H1 (cell line): ENCODE measurements around the gene IFNAR2. TPM values are rescaled to one million over a fixed set of nuclear protein-coding genes. Genes with fewer than 3 reads are reported as not detected.

Experiments
- CTCF ChIA-PET: fragments of 300-600 bp; sonication (Branson Sonifier 250); formaldehyde crosslinking; loops from one replicate; lab custom pipeline; 2021; ENCODE audit not compliant: partially characterized antibody; lab: Charles Lee
- POLR2A ChIA-PET: fragments of 300-600 bp; sonication (Branson Sonifier 250); formaldehyde crosslinking; loops from one replicate; lab custom pipeline; 2021; ENCODE audit warnings: inconsistent platforms; ENCODE audit not compliant: partially characterized antibody; lab: Charles Lee
- DNase-seq, 2 experiments: peaks; one replicate each; pipeline versions ENCODE4 v3.0.0 to v3.0.0-alpha.2; 2010 to 2022; ENCODE audit warnings: low spot score in 2 of 2, low read depth in 1 of 2, mixed read lengths in 1 of 2
- FAIRE-seq: peaks from 2 replicates; lab custom pipeline; 2011; peaks lifted over from hg19 to GRCh38; lab: Jason Lieb, UNC
- H2AFZ ChIP-seq: 2 replicates; pipeline ENCODE4 v1.8.1; 2012; ENCODE audit warnings: low read length, inconsistent platforms
- H2AK5ac ChIP-seq: 2 replicates; pipeline ENCODE4 v1.6.1; 2013; ENCODE audit warnings: low read depth, low read length
- H2BK120ac ChIP-seq: replicated peaks from 2 replicates; pipeline ENCODE3; 2013; ENCODE audit warnings: low read depth, low read length, inconsistent platforms
- H2BK12ac ChIP-seq: 2 replicates; pipeline ENCODE4 v1.6.1; 2013; ENCODE audit warnings: low read depth, low read length
- H2BK15ac ChIP-seq: 2 replicates; pipeline ENCODE4 v1.6.1; 2013; ENCODE audit warnings: low read length
- H2BK20ac ChIP-seq: 2 replicates; pipeline ENCODE4 v1.6.1; 2013; ENCODE audit warnings: low read length
- H2BK5ac ChIP-seq: 2 replicates; pipeline ENCODE4 v1.6.1; 2013; ENCODE audit warnings: low read depth, low read length
- H3K14ac ChIP-seq: 2 replicates; pipeline ENCODE4 v1.6.1; 2013; ENCODE audit warnings: inconsistent platforms; ENCODE audit not compliant: insufficient read length
- H3K18ac ChIP-seq: 2 replicates; pipeline ENCODE4 v1.6.1; 2013; ENCODE audit warnings: low read length; ENCODE audit errors: extremely low read depth
- H3K23ac ChIP-seq: 2 replicates; pipeline ENCODE4 v1.6.1; 2013; ENCODE audit warnings: inconsistent platforms; ENCODE audit not compliant: insufficient read length
- H3K23me2 ChIP-seq: 2 replicates; pipeline ENCODE4 v1.6.1; 2013; ENCODE audit warnings: low read depth, low read length
- H3K27ac ChIP-seq: 2 replicates; pipeline ENCODE4 v1.6.1; 2011; ENCODE audit warnings: low read depth, low read length, inconsistent platforms
- H3K27me3 ChIP-seq, 4 experiments: replicated peaks in 1 of 4; 1 replicate in 1 of 4; 2 replicates in 3 of 4; pipeline versions ENCODE4 v1.6.1 to v1.8.1; 2011 to 2013; ENCODE audit warnings: low read length in 3 of 4, mild to moderate bottlenecking in 3 of 4, inconsistent platforms in 2 of 4, mixed read lengths in 2 of 4, moderate library complexity in 1 of 4; ENCODE audit not compliant: control insufficient read depth in 3 of 4, insufficient read depth in 3 of 4; ENCODE audit errors: extremely low read depth in 1 of 4
- H3K36me3 ChIP-seq, 4 experiments: 2 replicates each; pipeline versions ENCODE4 v1.6.1 to v1.8.1; 2011 to 2013; ENCODE audit warnings: mild to moderate bottlenecking in 4 of 4, low read length in 3 of 4, moderate library complexity in 2 of 4, control low read depth in 1 of 4, inconsistent platforms in 1 of 4; ENCODE audit not compliant: insufficient read depth in 4 of 4, control insufficient read depth in 2 of 4
- H3K4ac ChIP-seq: replicated peaks from 2 replicates; pipeline ENCODE3; 2013; ENCODE audit warnings: low read length, low read depth, mixed read lengths, inconsistent platforms; ENCODE audit not compliant: insufficient read length
- H3K4me1 ChIP-seq, 4 experiments: replicated peaks in 1 of 4; 1 replicate in 1 of 4; 2 replicates in 3 of 4; pipeline versions ENCODE4 v1.6.1 to v1.8.1; 2011 to 2013; ENCODE audit warnings: low read length in 3 of 4, inconsistent platforms in 2 of 4, mixed read lengths in 1 of 4; ENCODE audit not compliant: insufficient read depth in 4 of 4, control insufficient read depth in 3 of 4
- H3K4me2 ChIP-seq, 2 experiments: 2 replicates each; pipeline versions ENCODE4 v1.6.1 to v1.8.1; 2011 to 2013; ENCODE audit warnings: low read depth in 2 of 2, low read length in 2 of 2, control low read depth in 1 of 2, inconsistent platforms in 1 of 2, mild to moderate bottlenecking in 1 of 2; ENCODE audit not compliant: insufficient read depth in 1 of 2
- H3K4me3 ChIP-seq, 4 experiments: fragments of 200-600, 300-600 bp in 1 of 4; sonication (generic), shearing (Covaris generic), sonication (Bioruptor Twin) in 1 of 4; 2 replicates each; pipeline versions ENCODE4 v1.5.1 to v1.8.1; 2011 to 2016; ENCODE audit warnings: low read length in 4 of 4, low read depth in 3 of 4, control low read depth in 2 of 4, inconsistent platforms in 2 of 4, mild to moderate bottlenecking in 2 of 4, mixed read lengths in 1 of 4, moderate library complexity in 1 of 4; ENCODE audit not compliant: insufficient read depth in 2 of 4; ENCODE audit errors: extremely low read depth in 1 of 4
- H3K56ac ChIP-seq: replicated peaks from 2 replicates; pipeline ENCODE3; 2013; ENCODE audit warnings: low read depth, mild to moderate bottlenecking, mixed read lengths, low read length, inconsistent platforms; ENCODE audit not compliant: insufficient read length
- H3K79me1 ChIP-seq: 2 replicates; pipeline ENCODE4 v1.6.1; 2013; ENCODE audit warnings: low read depth, low read length, control low read depth
- H3K79me2 ChIP-seq, 2 experiments: 2 replicates each; pipeline versions ENCODE4 v1.6.1 to v1.8.1; 2012 to 2013; ENCODE audit warnings: low read length in 2 of 2, mild to moderate bottlenecking in 2 of 2, inconsistent platforms in 1 of 2; ENCODE audit not compliant: insufficient read depth in 2 of 2, control insufficient read depth in 1 of 2
- H3K9ac ChIP-seq, 4 experiments: replicated peaks in 1 of 4; 1 replicate in 1 of 4; 2 replicates in 3 of 4; pipeline versions ENCODE4 v1.6.1 to v1.8.1; 2011 to 2013; ENCODE audit warnings: low read depth in 3 of 4, low read length in 3 of 4, control low read depth in 2 of 4, mild to moderate bottlenecking in 2 of 4, moderate library complexity in 2 of 4, inconsistent platforms in 1 of 4; ENCODE audit errors: extremely low read depth in 1 of 4
- H3K9me3 ChIP-seq, 2 experiments: 2 replicates each; pipeline versions ENCODE4 v1.6.1 to v1.8.1; 2012 to 2013; ENCODE audit warnings: mild to moderate bottlenecking in 2 of 2, moderate library complexity in 2 of 2, control low read depth in 1 of 2, inconsistent platforms in 1 of 2, low read depth in 1 of 2, low read length in 1 of 2, mixed read lengths in 1 of 2; ENCODE audit not compliant: insufficient read depth in 2 of 2
- H4K20me1 ChIP-seq, 2 experiments: replicated peaks in 1 of 2; 2 replicates each; pipeline versions ENCODE3 to v1.8.1; 2011 to 2013; ENCODE audit warnings: inconsistent platforms in 2 of 2, low read length in 2 of 2, mild to moderate bottlenecking in 1 of 2; ENCODE audit not compliant: insufficient read depth in 2 of 2, control insufficient read depth in 1 of 2
- H4K5ac ChIP-seq: 2 replicates; pipeline ENCODE4 v1.6.1; 2013; ENCODE audit warnings: low read length, low read depth, mixed read lengths, inconsistent platforms; ENCODE audit not compliant: insufficient read length
- H4K8ac ChIP-seq: 2 replicates; pipeline ENCODE4 v1.8.0; 2013; ENCODE audit warnings: mild to moderate bottlenecking, moderate library complexity, low read length, inconsistent platforms; ENCODE audit not compliant: insufficient read depth; ENCODE audit errors: extremely low read depth
- H4K91ac ChIP-seq: replicated peaks from 2 replicates; pipeline ENCODE3; 2013; ENCODE audit warnings: low read length, mixed read lengths, inconsistent platforms; ENCODE audit not compliant: insufficient read length
- CBX5 ChIP-seq: fragments of 300-800, 300-1000 bp; sonication (generic); IDR thresholded peaks from 2 replicates; pipeline ENCODE4 v1.7.1; 2016; ENCODE audit warnings: antibody characterized with exemption, low read length, low read depth
- CHD1 ChIP-seq: IDR thresholded peaks from 2 replicates; pipeline ENCODE4 v1.6.1; 2012; ENCODE audit warnings: low read depth, low read length, improper control_type of control experiment
- GTF2F1 ChIP-seq: IDR thresholded peaks from 2 replicates; pipeline ENCODE4 v1.6.1; 2012; ENCODE audit warnings: low read depth, low read length, improper control_type of control experiment, borderline replicate concordance
- NANOG ChIP-seq: IDR thresholded peaks from 2 replicates; pipeline ENCODE4 v1.6.1; 2011; ENCODE audit warnings: low read length, low read depth, mild to moderate bottlenecking, inconsistent platforms; ENCODE audit not compliant: insufficient read depth, poor library complexity, severe bottlenecking
- SIN3A ChIP-seq, 2 experiments: IDR thresholded peaks in 1 of 2; conservative IDR thresholded peaks in 1 of 2; 2 replicates each; pipeline ENCODE4 v1.6.1; 2011 to 2012; ENCODE audit warnings: low read length in 2 of 2, improper control_type of control experiment in 1 of 2, low read depth in 1 of 2, mild to moderate bottlenecking in 1 of 2
- SP1 ChIP-seq: IDR thresholded peaks from 2 replicates; pipeline ENCODE4 v1.6.1; 2011; ENCODE audit warnings: low read depth, low read length
- SP4 ChIP-seq: IDR thresholded peaks from 2 replicates; pipeline ENCODE4 v1.6.1; 2012; ENCODE audit warnings: low read length, inconsistent platforms
- YY1 ChIP-seq: IDR thresholded peaks from 2 replicates; pipeline ENCODE4 v1.6.1; 2011; ENCODE audit warnings: low read depth, mild to moderate bottlenecking, low read length
- WGBS, 2 experiments: shearing (Covaris generic) in 1 of 2; methylation state at CpG; one replicate each; pipeline versions ENCODE4 v1.1.6 to v1.1.7; 2013 to 2015; ENCODE audit warnings: low lambda C conversion rate in 2 of 2, mixed read lengths in 2 of 2, inconsistent platforms in 1 of 2, low coverage in 1 of 2, missing lambda C conversion rate in 1 of 2; ENCODE audit not compliant: insufficient replicate concordance in 2 of 2, insufficient coverage in 1 of 2, insufficient read length in 1 of 2; ENCODE audit errors: extremely low coverage in 1 of 2, missing lambda C conversion rate in 1 of 2; 5-methylcytosine and 5-hydroxymethylcytosine counted together
- polyA plus RNA-seq, 7 experiments: library from polyadenylated mRNA; depleted of rRNA in 3 of 7; stranded (reverse) in 5 of 7; unstranded in 2 of 7; fragments of >200 nt in 5 of 7; fragments of 200-250 nt in 2 of 7; gene quantifications; 1 replicate in 5 of 7; 2 replicates in 1 of 7; 4 replicates in 1 of 7; pipeline versions ENCODE4 v1.2.1 to v1.2.3, GENCODE V29; 2011 to 2013; ENCODE audit warnings: missing spikeins in 2 of 7, mixed read lengths in 2 of 7
- total RNA-seq: library from RNA; stranded (reverse); fragmentation: NEBNext Ultra II Directional; extraction: Animal tissue kit (Norgen Biotek cat#: 25700); gene quantifications from 2 replicates; pipeline ENCODE4 v1.2.1, GENCODE V29; 2021
- TF ChIP-seq, protein P1 (sequence below): IDR thresholded peaks from 2 replicates; pipeline ENCODE4 v1.6.1; 2012; ENCODE audit warnings: low read length, inconsistent platforms
- TF ChIP-seq, protein P2 (sequence below): IDR thresholded peaks from 2 replicates; pipeline ENCODE4 v1.6.1; 2011; ENCODE audit warnings: low read depth, mild to moderate bottlenecking, low read length; ENCODE audit not compliant: insufficient read depth

The IFNAR2 gene
- total and polyA plus RNA-seq, 2 of the 8 experiments (the other 6 are each of a cell fraction or from before 2014, with no cell fraction given) = 12.2 to 16.1 TPM

DNA sequence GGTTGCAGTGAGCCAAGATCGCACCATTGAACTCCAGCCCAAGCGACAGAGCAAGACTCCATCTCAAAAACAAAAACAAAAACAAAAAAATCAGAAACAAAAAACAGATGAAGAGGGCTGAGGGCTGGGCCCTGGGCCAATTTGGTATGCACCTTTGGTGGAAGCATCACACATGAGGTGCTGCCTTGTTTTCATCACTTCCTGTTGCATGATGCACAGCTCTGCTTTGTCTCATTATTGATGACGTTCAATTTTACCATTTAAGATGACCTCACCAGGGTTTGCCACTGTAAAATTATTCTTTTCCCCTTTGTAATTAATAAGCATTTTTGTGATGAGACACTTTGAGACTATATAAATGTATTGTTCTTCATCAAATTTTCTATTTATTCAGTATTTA, 9.8 kb upstream of the IFNAR2 start:
- no peak overlapping the region for H2BK120ac ChIP-seq
- no peak overlapping the region for H3K56ac ChIP-seq
- H3K79me1 ChIP-seq = no peaks in the 10 kb centered on the region
- WGBS, 2 experiments = 82% methylated on average over 3 of the region's 3 CpGs; no CpG with 5 or more reads in 1 of the 2 experiments
- H4K91ac ChIP-seq = no peak overlapping the region
- H3K9ac ChIP-seq = no peak overlapping the region
- no peak overlapping the region for H3K4me2 ChIP-seq
- no peak overlapping the region for H4K5ac ChIP-seq
- no peak for FAIRE-seq
- H3K14ac ChIP-seq = no peak overlapping the region
- no peak overlapping the region for H3K4ac ChIP-seq
- no peak overlapping the region for H3K18ac ChIP-seq
- no peaks in the 10 kb centered on the region for H4K20me1 ChIP-seq
- H2BK20ac ChIP-seq = no peak overlapping the region
- DNase-seq = no peak
- H3K23ac ChIP-seq = no peak overlapping the region
- no peak overlapping the region for H4K8ac ChIP-seq
- no peak overlapping the region for H3K27ac ChIP-seq
- no peaks in the 10 kb centered on the region for H3K79me2 ChIP-seq
- H2AFZ ChIP-seq = no peak overlapping the region
- H3K36me3 ChIP-seq = no peaks in the 10 kb centered on the region
- H2BK5ac ChIP-seq = no peak overlapping the region
- no peak overlapping the region for H2BK15ac ChIP-seq
- POLR2A ChIA-PET = no interaction called here
- H3K23me2 ChIP-seq = no peaks in the 10 kb centered on the region
- no peaks in the 10 kb centered on the region; a peak in 1 of 4 replicates for H3K9me3 ChIP-seq
- no peak overlapping the region for H2AK5ac ChIP-seq
- TF ChIP-seq, protein P1, sequence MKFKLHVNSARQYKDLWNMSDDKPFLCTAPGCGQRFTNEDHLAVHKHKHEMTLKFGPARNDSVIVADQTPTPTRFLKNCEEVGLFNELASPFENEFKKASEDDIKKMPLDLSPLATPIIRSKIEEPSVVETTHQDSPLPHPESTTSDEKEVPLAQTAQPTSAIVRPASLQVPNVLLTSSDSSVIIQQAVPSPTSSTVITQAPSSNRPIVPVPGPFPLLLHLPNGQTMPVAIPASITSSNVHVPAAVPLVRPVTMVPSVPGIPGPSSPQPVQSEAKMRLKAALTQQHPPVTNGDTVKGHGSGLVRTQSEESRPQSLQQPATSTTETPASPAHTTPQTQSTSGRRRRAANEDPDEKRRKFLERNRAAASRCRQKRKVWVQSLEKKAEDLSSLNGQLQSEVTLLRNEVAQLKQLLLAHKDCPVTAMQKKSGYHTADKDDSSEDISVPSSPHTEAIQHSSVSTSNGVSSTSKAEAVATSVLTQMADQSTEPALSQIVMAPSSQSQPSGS = no peak
- TF ChIP-seq GTF2F1 (no peak), SP1 (no peak), CHD1 (no peak), SIN3A (conservative IDR thresholded peaks at IDR 0.05 in 1 of 2, IDR thresholded peaks at IDR 0.05 in 1 of 2; ENCODE audit: low read depth in 1 of 2, low read length in 2 of 2) (no peak), SP4 (no peak), NANOG (no peak), CBX5 (no peak), YY1 (no peak)
- TF ChIP-seq, protein P2, sequence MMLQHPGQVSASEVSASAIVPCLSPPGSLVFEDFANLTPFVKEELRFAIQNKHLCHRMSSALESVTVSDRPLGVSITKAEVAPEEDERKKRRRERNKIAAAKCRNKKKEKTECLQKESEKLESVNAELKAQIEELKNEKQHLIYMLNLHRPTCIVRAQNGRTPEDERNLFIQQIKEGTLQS = no peak
- no peak overlapping the region for H2BK12ac ChIP-seq
- peaks cover 0 to 5% (median 3%) of the 10 kb centered on the region in 4 experiments; a peak in 4 of 7 replicates for H3K4me1 ChIP-seq
- no peak overlapping the region for H3K4me3 ChIP-seq
- CTCF ChIA-PET = interaction anchor here (0.7 to 1.2 kb wide), 2 partner anchors 99 to 143 kb away, joined by 3 to 4 read pairs; no protein-coding TSS in a partner anchor
- H3K27me3 ChIP-seq = no peaks in the 10 kb centered on the region; a peak in 1 of 7 replicates
